Lower leg skin (tissue), 4 donors: Measurements from ENCODE around the gene NDUFA12. TPM values are rescaled to one million over a fixed set of nuclear protein-coding genes. Genes with fewer than 3 reads are reported as not detected.
A peak's percentile ranks its signal among the peaks of the same experiment; 100 is the strongest.

Experiments used
- DNase-seq, 2 donors: peaks; one replicate each; pipeline ENCODE4 v3.0.0-alpha.2; 2019; ENCODE audit warnings: low spot score in 2 of 2
- H3K4me3 ChIP-seq: fragments of 200-600 bp; sonication (generic); 2 replicates; pipeline ENCODE4 v1.5.1; 2017; ENCODE audit warnings: mild to moderate bottlenecking, low read depth; ENCODE audit not compliant: poor library complexity, severe bottlenecking
- POLR2A ChIP-seq, 2 donors: fragments of 450-650 bp; IDR thresholded peaks; one replicate each; pipeline ENCODE4 v1.6.1; 2016 to 2017; ENCODE audit warnings: antibody characterized with exemption in 2 of 2, mild to moderate bottlenecking in 1 of 2, moderate library complexity in 1 of 2
- WGBS, 2 donors: methylation state at CpG; one replicate each; pipeline ENCODE4 v1.1.5; 2018; 5-methylcytosine and 5-hydroxymethylcytosine counted together
- intact Hi-C: fragments of 100-400 bp; cut with DNase I; formaldehyde crosslinking; loops from one replicate; pipeline ENCODE4 v1.15.0; 2023; ENCODE audit warnings: low total_unique reads
- total RNA-seq, 4 donors: library from RNA; depleted of rRNA; stranded (reverse); fragments of >200 nt; gene quantifications; one replicate each; pipeline ENCODE4 v1.1.0, GENCODE V29; 2016
- TF ChIP-seq, protein P1 (sequence below), 3 donors: fragments of 450-650 bp; IDR thresholded peaks; one replicate each; pipeline ENCODE4 v1.5.1; 2016; ENCODE audit warnings: antibody characterized with exemption in 3 of 3, mild to moderate bottlenecking in 3 of 3, moderate library complexity in 2 of 3

NDUFA12 gene
- total RNA-seq, 4 donors from 2014 or later = 97.1 to 124 (median 99.8) TPM

DNA sequence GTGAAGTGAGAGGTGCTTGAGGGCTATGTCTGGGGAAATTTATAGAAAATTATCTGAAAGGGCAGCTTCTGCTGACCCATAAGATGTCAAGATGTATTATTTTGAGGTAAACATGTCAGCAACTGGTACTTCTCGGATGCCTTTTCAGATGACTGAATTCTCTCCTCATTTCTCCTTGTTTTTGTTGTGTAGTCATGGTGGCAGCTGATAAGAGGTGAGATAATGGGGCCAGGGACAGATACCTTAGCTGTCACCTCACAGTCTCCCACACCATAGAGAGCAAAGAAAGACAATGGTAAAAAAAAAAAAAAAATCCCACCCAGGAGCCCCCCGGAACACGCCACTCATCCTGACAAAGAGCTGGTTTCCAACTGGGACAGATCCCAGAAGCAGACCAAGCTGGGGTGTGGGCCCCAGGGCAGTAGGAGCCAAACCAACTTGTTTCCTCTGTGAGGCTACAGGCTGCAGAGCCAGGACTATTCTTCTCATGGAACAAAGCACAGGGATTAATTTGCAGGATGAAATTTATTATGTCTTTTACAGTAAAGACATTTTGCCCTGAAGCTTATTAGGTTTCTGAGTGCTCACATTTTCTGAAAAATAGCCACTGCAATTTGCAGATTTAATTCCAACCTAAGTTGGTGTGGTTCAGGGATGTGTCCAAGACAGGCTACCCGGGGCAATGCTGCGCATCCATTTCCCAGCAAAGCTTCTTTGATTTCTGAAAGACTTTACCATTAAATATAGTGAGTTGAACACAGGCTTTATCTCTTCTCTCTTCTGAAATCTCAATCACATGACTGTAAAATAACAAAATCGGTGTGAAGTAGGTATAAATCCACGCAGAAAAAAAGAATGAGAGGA, 52.2 kb downstream of the NDUFA12 start:
- no peak for DNase-seq
- TF ChIP-seq, protein P1, sequence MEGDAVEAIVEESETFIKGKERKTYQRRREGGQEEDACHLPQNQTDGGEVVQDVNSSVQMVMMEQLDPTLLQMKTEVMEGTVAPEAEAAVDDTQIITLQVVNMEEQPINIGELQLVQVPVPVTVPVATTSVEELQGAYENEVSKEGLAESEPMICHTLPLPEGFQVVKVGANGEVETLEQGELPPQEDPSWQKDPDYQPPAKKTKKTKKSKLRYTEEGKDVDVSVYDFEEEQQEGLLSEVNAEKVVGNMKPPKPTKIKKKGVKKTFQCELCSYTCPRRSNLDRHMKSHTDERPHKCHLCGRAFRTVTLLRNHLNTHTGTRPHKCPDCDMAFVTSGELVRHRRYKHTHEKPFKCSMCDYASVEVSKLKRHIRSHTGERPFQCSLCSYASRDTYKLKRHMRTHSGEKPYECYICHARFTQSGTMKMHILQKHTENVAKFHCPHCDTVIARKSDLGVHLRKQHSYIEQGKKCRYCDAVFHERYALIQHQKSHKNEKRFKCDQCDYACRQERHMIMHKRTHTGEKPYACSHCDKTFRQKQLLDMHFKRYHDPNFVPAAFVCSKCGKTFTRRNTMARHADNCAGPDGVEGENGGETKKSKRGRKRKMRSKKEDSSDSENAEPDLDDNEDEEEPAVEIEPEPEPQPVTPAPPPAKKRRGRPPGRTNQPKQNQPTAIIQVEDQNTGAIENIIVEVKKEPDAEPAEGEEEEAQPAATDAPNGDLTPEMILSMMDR (IDR thresholded peaks at IDR 0.05) = no peak
- no peak for TF ChIP-seq POLR2A (IDR thresholded peaks at IDR 0.05)
- 62 to 63% methylated on average over 7 of the region's 7 CpGs for WGBS, 2 donors
- intact Hi-C loops = no loop called here
- no peak overlapping the region for H3K4me3 ChIP-seq

DNA sequence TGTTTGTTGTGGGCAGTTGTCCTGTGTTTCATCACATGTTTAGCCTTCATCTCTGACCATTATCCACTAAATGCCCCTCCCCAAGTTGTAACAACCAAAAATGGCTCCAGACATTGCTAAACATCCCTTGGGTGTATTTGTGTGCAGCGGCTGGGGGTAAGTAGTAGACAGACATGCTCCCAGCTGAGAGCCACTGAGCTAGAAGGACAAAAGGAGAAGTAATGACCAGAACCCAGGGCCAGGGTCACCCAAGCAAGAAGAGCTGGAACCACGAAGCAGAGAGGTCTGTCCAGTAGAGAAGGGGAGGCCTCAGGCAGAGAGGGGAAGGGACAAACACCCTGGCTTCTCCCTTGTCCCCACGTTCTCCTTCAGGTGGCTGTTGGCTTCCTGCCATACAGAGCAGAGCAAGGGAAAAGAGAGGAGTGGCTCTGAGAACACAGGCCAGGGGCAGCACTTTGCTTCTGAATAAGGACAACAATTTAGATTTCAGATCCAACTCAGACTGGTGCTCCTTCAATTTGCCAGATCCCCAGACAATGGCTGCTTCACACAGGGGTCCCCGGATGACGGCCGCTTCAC, 55.2 kb downstream of the NDUFA12 start:
- intact Hi-C loops = no loop called here
- WGBS, 2 donors = 81 to 83% methylated on average over 6 of the region's 6 CpGs
- no peak for TF ChIP-seq POLR2A (IDR thresholded peaks at IDR 0.05)
- TF ChIP-seq, protein P1 (IDR thresholded peaks at IDR 0.05) = no peak
- H3K4me3 ChIP-seq = no peak overlapping the region
- DNase-seq = no peak

DNA sequence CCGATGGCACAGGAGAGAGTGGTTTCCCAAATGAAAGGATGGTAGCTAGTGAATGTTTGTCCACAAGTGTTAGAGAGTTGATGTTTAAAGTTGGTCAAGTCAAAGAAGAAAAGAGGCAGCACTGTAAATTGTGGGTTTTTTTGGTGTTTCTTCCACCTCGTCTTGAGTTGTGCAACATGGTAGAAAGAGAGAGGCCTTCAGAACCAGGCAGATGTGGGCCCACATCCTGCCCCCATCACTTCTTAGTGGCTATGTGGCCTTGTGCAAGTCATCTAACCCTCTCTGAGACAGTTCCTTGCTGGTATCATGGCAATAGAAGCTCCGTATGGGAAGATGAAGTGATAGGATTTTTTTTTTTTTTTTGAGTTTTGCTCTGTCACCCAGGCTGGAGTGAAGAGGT, 60.8 kb downstream of the NDUFA12 start:
- no peak overlapping the region for H3K4me3 ChIP-seq
- no peak for DNase-seq
- intact Hi-C loops = no loop called here
- TF ChIP-seq POLR2A (IDR thresholded peaks at IDR 0.05) = no peak
- TF ChIP-seq, protein P1 (IDR thresholded peaks at IDR 0.05) = no peak
- 85 to 89% methylated on average over 3 of the region's 3 CpGs for WGBS, 2 donors

DNA sequence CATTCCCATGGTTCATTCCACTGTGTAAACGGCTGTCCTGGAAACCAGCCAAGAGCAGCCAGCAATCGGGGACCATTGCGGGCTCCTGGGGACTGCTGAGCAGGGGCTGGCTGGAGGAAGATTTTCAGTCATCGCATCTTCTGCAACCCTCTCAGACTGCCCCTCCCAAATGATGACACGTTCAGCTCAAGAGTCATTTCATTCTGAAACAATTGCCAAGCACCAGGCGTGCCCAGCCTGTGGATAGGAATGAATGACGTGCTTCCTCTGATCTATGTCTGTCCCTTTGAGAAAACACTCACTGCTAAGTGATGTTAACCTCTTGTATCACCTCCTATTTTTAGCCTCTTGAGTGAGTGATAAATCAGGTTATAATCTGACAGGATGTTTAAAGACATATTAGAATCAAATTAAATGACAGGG, 62.0 kb downstream of the NDUFA12 start:
- WGBS, 2 donors = 7 to 9% methylated on average over 7 of the region's 7 CpGs
- DNase-seq = peak in 1 of 2 donors; percentile 63
- no peak overlapping the region for H3K4me3 ChIP-seq
- intact Hi-C loops = no loop called here
- no peak for TF ChIP-seq POLR2A (IDR thresholded peaks at IDR 0.05)
- TF ChIP-seq, protein P1 (IDR thresholded peaks at IDR 0.05) = no peak

GRCh38 chr12:94940771-94941170, 62.7 kb downstream of the NDUFA12 start:
- H3K4me3 ChIP-seq = no peak overlapping the region
- no peak for DNase-seq
- intact Hi-C loops = no loop called here
- 93 to 96% methylated on average over 9 of the region's 9 CpGs for WGBS, 2 donors
- TF ChIP-seq, protein P1 (IDR thresholded peaks at IDR 0.05) = no peak
- TF ChIP-seq POLR2A (IDR thresholded peaks at IDR 0.05) = no peak
